HG03342 (cell line): ENCODE results near the gene CHMP1A.
A peak's percentile ranks its signal among the peaks of the same experiment; 100 is the strongest.
"Not testable (repeated sequence)": the region's sequence is repeated elsewhere in the genome, so short reads cannot be mapped to it uniquely, and the experiment has no call there.

Experiments
- ATAC-seq: cut with Tn5 transposase; IDR thresholded peaks from one replicate; pipeline ENCODE4 v1.9.1; 2021; ENCODE audit warnings: mild to moderate bottlenecking, moderate library complexity; ENCODE audit not compliant: unreplicated experiment

CHMP1A gene

DNA sequence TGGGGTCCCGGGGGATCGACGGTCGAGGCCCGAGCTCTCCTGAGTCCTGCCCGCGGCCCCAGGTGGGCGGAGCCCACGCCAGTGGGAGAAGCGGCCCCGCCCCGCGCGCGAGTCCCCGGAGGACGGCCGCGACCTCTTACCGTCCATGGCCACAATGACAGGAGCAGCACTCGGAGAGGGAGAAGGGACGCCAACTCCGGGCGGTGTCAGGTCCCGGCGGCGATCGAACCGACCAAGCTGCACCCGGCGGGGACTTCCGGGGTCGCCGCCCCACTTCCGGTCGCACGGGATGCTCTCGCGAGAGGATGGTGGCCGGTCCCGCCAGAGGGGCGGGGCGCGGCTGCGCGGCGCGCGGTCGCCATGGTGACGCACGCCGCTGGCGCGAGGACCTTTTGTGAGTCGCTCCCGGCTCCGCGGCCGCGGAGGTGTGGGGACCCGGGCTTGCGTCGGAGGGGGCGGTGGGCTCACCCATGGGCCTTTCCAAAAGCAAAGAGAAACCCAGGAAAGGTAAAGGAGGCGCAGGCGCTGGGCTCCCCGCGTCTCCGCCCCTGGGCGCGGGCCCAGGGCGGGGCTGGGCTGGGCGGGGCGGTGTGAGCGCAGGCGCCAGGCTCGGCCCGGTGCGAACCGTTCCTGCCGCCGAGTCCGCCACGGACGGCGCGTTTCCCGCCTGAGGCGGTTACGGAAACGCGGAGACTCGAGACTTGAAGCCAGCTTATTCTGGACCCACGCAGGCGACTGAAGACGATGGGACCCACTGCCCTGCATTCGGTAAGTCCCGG, at the start of gene CHMP1A, which contains the start of gene SPATA33:
Gene CHMP1A (minus strand): TSS at position 267 of the 779 bp plus-strand sequence. CDS start 120 bp downstream, at position 147.
Gene SPATA33 (plus strand): TSS at position 395 of the 779 bp plus-strand sequence. CDS start 76 bp downstream, at position 471.
- ATAC-seq = peak; percentile 89

DNA sequence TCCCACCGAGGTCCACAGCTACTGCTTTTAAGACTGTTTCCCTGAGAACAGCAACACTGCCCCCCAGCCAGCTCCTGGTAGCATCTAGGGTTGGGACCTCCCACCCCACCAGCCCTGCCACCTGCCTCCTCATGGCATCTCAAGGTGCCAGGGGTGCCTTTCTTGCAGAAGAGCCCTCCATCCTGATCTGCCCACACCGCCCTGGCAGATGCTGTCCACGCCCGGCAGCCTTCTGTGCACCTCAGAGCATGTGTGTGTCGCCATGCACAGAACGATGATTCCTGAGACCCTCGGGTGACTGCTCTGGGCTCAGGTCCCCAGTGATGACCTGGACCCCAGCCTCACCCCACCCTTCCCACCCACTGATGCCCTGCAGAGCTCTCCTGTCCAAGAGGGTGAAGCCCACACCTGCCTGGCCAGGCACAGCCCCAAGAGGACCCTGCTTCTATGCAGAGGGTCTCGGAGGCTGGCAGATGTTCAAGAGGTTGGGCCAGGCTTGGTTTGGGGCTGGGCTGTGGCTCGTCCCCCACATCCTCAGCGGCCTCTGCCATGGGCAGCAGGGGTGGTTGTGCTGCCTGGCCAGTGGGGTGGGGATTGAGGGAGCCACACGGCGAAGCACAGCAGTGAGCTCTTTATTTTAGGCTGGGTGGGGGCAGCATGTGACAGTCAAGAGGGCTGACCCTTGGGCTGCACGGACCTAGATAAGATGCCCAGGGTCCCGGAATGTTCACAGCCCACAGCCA, 49.2 kb upstream of the CHMP1A start:
- no peak for ATAC-seq

DNA sequence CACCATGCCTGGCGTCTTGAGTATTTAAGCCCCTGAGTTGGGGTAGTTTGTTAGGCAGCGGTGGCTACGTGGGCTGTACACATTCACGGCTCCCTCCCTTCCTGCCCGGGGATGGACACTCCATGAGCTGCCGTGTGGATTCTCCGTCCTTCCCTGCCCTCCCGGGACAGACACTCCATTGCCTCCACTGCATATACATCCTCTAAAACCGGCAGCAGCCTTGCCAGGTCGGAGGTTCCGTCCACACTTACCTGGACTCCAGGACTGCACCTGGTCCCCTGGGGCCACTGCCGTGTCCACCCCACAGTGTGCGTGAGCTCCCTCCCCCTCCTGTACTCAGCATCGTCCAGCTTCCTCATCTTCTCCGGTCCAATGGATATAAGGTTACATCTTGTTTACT, 47.5 kb upstream of the CHMP1A start:
- no peak for ATAC-seq

DNA sequence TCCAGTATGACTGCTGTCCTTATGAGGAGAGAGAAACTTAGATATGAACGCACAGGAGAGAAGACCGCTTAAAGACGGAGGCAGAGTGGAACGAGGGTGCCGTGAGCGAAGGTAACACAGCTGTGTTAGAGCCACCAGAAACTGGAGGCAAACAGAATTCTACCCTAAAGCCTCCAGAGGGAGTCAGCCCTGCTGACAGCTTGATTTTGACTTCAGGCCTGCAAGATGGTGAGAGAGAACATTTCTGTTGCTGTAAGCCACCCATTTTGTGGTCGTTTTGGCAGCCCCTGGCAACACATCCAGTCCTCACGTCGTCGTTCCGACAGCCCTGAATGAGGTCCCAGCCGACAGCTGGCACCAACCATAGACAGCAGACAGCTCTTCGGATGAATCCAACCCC, 46.8 kb upstream of the CHMP1A start:
- ATAC-seq = no peak

DNA sequence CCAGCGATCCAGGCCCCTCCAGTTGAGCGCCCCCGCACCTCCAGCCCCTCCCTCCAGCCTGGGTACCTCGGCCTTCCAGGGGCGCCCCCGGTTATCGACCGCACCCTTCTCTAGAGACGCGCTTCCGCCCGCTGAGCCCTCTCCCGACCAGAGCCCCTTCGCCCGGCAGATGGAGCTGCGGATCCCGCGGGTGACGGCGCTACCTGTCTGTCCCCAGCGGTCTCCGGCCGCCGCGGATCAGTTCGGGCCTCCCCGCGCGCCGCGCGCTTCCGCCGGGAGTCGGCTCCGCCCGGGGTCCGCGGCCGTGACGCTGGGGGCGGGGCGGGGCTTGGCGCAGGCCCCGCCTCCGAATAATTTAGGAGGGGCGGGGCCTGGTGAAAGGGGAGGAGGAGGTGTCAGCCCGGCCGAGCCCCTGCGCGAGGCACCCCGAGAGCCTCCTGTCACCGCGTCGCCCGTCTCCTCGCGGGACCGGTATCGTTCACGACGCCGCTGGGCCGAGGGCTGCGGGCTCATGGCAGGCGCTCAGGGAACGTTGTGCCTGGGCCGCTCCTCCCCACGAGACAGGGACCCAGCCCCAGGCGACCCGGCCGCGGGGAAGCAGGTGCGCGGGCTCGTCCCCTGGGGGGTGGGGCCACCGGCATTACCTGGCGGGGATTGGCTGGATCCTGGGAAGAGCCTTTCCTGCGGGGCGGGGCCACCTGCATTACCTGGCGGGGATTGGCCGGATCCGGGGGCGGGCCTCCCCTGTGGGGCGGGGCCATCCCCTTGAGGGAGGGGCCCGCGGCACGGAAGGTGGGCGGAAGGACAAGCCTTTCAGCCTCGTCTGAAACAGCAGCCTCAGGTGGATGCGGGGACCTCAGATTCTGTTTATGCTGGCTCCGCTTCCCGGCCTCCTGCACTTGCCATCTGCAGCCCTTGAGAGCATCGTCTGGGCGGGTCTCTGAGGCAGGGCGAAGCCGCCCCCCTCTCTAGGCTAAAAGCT, 44.2 kb upstream of the CHMP1A start, which contains the start of gene SPATA2L:
Gene SPATA2L (minus strand): TSS at position 281 of the 982 bp plus-strand sequence. CDS start 473 bp downstream, outside the sequence.
- ATAC-seq = peak; percentile 59

DNA sequence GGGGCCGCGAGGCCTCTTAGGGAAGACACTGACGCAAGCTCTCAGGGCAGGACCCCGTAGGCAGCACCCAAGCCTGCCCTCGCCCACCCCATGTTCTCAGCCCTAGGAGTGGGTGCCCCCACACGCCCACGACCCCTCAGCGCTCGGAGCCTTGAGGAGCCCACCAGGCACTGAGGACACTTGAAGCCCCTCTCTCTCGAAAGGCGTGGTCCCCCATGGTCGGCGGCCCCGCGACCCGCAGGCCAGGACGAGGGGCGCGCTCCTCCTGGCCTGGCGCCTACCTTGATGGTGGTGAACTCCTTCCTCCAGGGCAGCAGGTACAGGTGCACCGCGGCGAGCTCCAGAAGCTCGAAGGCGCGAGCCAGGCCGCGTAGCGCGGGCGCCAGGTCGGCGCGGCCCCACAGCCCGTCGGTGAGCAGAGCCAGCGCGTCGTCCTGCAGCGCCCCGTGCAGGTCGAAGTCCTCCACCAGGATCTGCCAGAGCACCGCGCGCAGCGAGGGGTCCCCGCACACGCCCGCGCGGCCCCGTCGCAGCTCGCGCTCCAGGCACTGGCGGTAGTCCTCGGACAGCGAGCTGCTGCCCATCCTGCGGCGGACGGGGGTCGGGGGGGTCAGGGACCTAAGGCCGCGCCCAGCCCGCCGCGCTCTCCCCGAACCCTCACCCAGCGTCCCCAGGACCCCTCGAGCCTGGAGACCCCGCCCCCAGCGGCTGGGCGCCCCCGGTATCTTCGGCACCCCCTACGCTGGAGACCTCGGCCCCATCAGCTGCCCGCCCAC, 43.3 kb upstream of the CHMP1A start:
- no peak for ATAC-seq

DNA sequence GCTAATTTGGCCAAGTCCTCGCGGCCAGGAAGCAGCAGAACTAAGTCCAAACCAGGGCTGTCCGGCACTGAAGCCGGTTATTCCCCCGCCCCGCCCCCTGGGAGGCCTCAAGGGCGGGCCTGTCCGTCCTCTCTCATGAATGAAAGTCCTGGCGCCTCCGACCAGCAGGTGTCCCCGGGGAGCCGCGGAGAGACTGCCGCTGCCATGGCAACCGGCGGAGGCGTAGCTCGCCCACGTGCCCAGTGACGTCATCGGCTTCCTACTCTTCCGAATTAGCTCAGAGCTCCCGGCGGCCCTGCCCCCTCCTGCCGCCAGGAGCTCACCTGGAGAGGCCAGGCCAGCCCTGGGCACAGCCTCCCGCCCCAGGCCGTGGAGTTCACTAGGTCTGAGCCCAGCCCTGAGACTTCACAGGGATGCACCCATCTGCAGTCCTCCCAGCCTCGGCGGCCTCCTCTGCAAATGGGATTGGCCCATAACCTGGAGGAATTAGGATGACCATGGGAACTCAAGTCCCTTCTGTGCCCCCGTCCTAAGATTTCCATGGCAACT, 42.7 kb upstream of the CHMP1A start:
- peak; percentile 44 for ATAC-seq

DNA sequence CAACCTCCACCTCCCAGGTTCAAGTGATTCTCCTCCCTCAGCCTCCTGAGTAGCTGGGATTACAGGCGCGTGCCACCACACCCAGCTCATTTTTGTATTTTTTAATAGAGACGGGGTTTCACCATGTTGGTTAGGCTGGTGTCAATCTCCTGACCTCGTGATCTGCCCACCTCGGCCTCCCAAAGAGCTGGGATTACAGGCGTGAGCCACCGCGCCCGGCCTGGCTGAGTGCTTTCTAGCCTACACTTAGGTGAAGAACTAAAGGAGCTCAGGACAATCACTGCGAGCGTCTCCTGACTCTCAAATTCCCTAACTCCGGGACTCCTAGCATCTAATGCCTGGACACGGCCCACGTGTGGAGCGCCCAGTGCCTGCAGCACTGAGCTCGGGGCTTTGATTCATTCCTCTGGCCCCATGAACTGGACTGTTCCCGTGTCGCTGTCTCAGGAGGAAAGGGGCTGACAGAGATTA, 42.2 kb upstream of the CHMP1A start:
- ATAC-seq = not testable (repeated sequence)

DNA sequence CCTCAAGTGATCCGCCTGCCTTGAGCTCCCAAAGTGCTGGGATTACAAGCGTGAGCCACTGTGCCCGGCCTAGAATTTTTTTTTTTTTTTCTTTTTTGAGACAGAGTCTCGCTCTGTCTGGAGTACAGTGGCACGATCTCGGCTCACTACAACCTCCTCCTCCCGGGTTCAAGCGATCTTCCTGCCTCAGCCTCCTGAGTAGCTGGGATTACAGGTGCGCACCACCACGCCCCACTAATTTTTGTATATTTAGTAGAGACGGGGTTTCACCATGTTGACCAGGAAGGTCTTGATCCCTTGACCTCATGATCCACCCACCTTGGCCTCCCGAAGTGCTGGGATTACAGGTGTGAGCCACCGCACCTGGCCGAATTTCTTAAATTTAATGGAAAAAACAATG, 41.2 kb upstream of the CHMP1A start:
- not testable (repeated sequence) for ATAC-seq

DNA sequence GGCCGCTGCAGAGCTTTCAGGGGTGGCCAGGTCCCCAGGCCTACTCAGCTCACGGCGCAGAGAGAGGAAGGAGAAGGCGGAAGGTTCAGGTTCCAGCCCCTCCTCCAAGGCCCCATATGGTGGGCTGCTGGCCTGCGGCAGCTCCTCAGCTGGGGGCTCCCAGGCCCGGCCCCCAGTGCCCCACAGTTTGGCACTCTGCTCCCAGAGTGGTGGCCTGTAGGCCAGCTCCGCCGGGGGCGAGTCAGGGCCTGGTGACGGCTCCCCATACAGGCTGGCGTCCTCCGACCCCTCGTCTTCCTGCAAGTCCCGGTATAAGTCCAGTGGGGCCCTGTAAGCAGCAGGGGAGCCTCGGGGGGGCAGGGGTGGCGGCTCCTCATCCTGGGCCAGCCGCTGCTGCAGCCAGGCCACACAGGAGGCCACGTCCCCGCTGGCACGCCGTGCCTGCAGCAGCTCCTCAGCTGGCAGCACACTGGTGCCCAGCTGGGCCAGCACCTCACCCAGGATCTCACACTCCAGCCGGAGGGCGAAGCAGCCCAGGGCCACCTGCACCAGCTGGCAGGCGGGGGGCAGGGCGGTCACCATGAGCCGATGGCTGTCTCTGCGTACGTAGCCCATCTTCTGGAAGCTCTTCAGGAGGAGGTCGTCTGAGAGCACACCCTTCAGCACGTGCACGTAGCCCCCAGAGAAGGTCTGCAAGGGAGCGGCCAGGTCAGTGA, 40.3 kb upstream of the CHMP1A start:
- no peak for ATAC-seq

DNA sequence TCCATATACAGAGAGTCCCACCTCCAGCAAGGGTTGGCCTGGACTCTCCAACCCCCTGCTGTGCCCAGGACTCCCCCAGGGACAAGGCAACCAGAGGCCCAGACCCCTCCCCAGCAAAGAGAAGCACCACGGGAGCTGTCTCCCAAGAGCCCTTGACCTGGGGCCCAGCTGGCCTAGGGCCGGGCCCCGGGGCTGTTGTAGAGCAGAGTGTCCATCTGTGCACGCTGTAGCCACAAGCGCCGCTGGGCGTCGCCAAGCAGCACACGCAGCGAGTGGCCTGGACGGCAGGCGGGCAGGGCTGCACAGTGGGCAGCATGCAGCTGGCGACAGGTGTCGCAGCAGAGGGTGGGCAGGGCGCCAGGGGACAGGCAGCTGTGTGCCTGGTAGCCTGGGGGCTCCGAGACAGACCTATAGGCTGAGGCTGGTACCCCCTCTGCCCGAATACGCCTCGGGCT, 39.7 kb upstream of the CHMP1A start:
- ATAC-seq = no peak

DNA sequence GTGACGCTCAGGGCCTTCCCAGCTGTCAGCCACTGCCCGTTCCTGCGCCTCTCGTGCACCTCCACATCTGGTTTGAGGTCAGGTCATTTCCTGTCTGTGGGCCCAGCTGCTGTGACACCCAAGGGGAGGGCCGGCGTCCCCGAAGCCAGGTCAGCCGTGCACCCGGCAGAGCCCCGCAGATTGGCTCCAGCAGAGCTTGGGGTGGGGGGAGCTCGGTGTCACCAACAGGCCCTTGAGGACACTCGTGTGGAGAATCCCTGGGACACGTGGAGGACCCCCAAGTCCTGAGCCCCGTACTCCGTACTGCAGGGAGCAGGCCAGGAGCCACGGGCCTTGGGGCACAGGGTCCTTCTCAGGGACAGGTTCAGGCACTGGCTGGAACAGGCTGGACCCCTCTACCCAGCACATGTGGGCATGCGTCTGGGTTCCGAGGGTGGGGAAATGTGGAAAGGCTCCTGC, 39.2 kb upstream of the CHMP1A start:
- ATAC-seq = no peak

DNA sequence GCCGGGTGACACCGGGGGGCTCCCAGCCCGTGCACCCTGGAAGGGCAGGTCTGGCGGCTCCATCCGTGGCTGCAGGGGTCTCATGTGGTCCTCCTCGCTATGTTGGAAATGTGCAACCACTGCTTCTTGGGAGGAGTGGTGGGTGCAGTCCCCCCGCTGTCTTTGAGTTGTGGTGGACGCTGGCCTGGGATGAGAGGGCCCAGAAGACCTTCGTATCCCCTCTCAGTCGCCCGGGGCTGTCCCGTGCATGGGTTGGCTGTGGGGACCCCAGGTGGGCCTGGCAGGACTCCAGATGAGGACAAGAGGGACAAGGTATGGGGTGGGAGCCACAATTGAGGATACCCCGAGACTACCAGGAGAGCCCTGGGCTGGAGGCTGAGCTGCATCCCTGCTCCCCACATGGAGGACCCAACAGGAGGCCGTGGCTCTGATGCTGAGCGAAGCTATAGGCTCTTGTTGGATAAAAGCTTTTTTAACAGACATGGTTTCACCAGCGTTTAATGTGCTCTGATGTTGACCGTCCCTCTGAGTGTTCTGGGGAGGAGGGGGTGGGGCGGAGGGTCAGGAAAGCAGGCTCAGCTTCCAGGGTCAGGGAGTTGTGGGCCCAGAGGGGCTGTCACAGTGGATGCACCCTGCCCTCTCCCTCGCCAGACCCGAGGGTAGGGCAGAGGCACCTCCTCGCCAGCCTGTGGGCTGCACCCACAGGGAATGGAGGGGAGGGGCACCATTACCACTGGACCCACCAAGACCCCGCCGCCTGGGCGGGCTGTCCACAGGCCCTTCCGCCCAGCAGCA, 38.6 kb upstream of the CHMP1A start:
- no peak for ATAC-seq

DNA sequence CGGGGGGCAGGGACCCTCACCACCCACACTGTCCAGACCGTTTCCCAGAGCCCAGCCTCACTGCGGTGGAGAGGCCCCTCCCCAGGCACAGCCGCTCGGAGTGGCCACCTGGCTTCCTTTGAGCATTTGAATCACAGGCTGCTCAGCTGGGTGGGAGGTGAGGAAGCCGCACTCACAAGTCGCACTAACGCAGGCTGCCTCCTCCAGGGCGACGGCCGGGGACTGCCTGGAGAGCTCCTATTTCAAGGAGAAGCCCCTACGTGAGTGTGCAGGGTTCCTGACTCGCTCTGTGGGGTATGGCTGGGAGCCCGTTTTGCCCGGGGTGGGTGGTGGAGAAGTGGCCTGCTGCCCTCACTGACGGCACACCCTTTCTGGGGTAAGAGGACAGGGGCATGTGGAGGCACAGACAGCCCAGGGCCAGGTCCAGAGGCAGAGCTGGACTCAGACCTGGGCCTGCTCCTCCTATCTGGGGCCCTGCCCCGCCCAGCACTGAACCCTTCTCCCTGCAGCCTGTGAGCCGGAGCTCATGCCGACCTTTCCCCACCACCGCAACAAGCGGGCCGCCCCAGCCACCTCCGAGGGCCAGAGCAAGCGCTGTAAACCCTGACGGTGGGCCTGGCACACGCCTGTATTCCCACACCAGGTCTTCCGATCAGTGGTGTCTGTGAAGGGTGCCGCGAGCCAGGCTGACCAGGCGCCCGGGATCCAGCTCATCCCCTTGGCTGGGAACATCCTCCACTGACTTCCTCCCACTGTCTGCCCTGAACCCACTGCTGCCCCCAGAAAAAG, 37.8 kb upstream of the CHMP1A start:
- ATAC-seq = no peak

DNA sequence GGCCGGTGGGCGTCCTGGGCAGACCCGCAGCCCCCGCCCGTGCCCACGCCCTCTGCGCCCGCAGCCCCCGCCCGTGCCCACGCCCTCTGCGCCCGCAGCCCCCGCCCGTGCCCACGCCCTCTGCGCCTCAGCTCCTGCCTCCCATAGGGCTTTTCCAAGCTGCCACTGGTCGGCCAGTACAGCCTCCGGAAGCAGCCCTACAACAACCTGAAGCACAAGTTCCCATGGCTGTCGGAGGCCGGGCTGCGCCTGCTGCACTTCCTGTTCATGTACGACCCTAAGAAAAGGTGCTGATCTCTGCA, 37.2 kb upstream of the CHMP1A start:
- ATAC-seq = not testable (repeated sequence)

DNA sequence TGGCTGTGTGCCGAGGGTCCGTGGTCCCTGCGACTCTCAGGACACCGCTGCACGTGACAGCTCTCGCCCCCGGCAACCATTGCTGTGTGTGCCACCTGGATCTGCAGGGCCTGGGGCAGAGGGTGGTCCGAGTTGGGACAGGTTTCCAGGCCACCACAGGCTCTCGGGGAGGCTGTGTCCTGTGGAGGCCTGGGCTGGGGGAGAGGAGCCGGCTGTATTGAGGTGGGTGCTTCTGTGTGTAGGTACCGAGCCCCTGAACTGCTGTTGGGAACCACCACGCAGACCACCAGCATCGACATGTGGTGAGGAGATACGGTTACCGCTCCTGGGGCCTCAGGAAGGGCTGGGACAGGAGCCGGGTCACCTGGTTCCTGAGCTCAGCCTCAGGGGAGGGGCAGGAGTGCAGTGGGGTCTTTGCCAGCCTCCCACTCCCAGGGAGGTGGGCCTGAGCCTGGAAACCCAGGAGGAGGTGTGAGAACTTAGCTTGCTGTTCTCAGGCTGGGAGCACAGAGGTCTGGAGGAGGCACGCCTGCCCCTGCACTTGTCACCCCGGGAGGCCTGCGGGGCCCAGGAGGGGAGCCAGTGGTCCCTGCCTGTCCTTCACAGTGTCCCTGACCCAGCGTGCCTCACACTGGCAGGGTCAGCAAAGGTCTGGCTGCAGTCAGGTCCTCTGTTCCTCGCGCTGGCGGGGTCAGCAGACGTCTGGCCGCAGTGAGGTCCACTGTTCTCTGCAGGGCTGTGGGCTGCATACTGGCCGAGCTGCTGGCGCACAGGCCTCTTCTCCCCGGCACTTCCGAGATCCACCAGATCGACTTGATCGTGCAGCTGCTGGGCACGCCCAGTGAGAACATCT, 36.6 kb upstream of the CHMP1A start:
- no peak for ATAC-seq
